Hepatocyte (in vitro differentiated cells): ENCODE data around the gene SRP19. TPM values are rescaled to one million over a fixed set of nuclear protein-coding genes. Genes with fewer than 3 reads are reported as not detected.
A peak's percentile ranks its signal among the peaks of the same experiment; 100 is the strongest.

ENCODE experiments used
- DNase-seq: peaks from one replicate; pipeline ENCODE4 v3.0.0-alpha.2; 2016; ENCODE audit warnings: low spot score
- H2AFZ ChIP-seq: fragments of 200-600 bp; sonication (generic); 2 replicates; pipeline ENCODE4 v1.6.0; 2016; ENCODE audit warnings: antibody characterized with exemption, mild to moderate bottlenecking
- H3K27ac ChIP-seq: fragments of 200-600 bp; sonication (generic); 2 replicates; pipeline ENCODE4 v1.5.1; 2016; ENCODE audit warnings: mild to moderate bottlenecking
- H3K27me3 ChIP-seq: fragments of 200-600 bp; sonication (generic); 2 replicates; pipeline ENCODE4 v1.6.1; 2016
- H3K36me3 ChIP-seq: fragments of 200-600 bp; sonication (generic); replicated peaks from 2 replicates; pipeline ENCODE4 v1.5.1; 2016; ENCODE audit warnings: low read depth; ENCODE audit not compliant: insufficient read depth
- H3K4me1 ChIP-seq: fragments of 200-600 bp; sonication (generic); 2 replicates; pipeline ENCODE4 v1.5.1; 2016; ENCODE audit warnings: mild to moderate bottlenecking, moderate library complexity; ENCODE audit not compliant: insufficient read depth
- H3K4me2 ChIP-seq: fragments of 200-600 bp; sonication (generic); 2 replicates; pipeline ENCODE4 v1.6.0; 2016
- H3K4me3 ChIP-seq: fragments of 200-600 bp; sonication (generic); 2 replicates; pipeline ENCODE4 v1.5.1; 2016; ENCODE audit warnings: mild to moderate bottlenecking
- H3K79me2 ChIP-seq: fragments of 200-600 bp; sonication (generic); 2 replicates; pipeline ENCODE4 v1.6.0; 2017; ENCODE audit warnings: mild to moderate bottlenecking
- H3K9me2 ChIP-seq: fragments of 200-600 bp; sonication (generic); replicated peaks from 2 replicates; pipeline ENCODE4 v1.6.0; 2017; ENCODE audit warnings: mild to moderate bottlenecking; ENCODE audit not compliant: insufficient read depth
- H3K9me3 ChIP-seq: fragments of 200-600 bp; sonication (generic); 2 replicates; pipeline ENCODE4 v1.5.1; 2016; ENCODE audit warnings: low read depth, mild to moderate bottlenecking
- H4K20me1 ChIP-seq: fragments of 200-600 bp; sonication (generic); 2 replicates; pipeline ENCODE4 v1.6.0; 2016; ENCODE audit warnings: mild to moderate bottlenecking; ENCODE audit not compliant: insufficient read depth, poor library complexity, severe bottlenecking
- EZH2 ChIP-seq: fragments of 200-600 bp; sonication (generic); IDR thresholded peaks from 2 replicates; pipeline ENCODE4 v1.6.1; 2016; ENCODE audit warnings: antibody characterized with exemption, mild to moderate bottlenecking, borderline replicate concordance
- EZH2phosphoT487 ChIP-seq: fragments of 200-600 bp; sonication (generic); IDR thresholded peaks from one replicate; pipeline ENCODE4 v1.6.1; 2018; ENCODE audit warnings: antibody characterized with exemption, mild to moderate bottlenecking, low read depth, moderate library complexity; ENCODE audit not compliant: unreplicated experiment, severe bottlenecking
- WGBS: methylation state at CpG from one replicate; pipeline ENCODE4 v1.1.6; 2016; ENCODE audit warnings: low lambda C conversion rate; ENCODE audit errors: missing lambda C conversion rate; 5-methylcytosine and 5-hydroxymethylcytosine counted together
- polyA plus RNA-seq: library from polyadenylated mRNA; unstranded; fragments of >200 nt; fragmentation: Nextera tagmentation; extraction: Ambion mirVana; gene quantifications from 2 replicates; pipeline ENCODE4 v1.2.1, GENCODE V29; 2016
- total RNA-seq: library from RNA; depleted of rRNA; stranded (reverse); fragments of >200 nt; gene quantifications from 2 replicates; pipeline ENCODE4 v1.2.3, GENCODE V29; 2014
- TF ChIP-seq, protein P1 (sequence below): fragments of 200-600 bp; sonication (generic); IDR thresholded peaks from 2 replicates; pipeline ENCODE4 v1.5.1; 2016; ENCODE audit warnings: antibody characterized with exemption, mild to moderate bottlenecking; ENCODE audit not compliant: poor library complexity

The SRP19 gene
- total and polyA plus RNA-seq, 2 experiments from 2014 or later, result 151 to 152 TPM

DNA sequence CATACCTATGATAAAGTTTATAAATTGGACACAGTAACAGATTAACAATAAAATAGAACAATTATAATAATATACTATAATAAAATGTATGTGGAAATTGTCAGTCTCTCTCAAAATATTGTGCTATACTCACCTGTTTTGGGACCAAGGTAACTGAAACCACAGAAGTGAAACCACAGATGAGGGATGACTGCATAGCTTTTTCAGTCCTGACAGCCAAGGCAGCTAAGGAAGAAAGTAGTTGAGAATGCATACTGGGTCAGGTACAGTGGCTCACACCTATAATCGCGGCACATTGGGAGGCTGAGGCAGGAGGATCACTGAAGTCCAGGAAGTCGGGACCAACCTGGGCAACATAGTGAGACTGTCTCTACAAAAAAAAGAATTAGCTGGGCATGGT, 8.9 kb downstream of the SRP19 start:
- H3K9me3 ChIP-seq, result no peaks in the 10 kb centered on the region

DNA sequence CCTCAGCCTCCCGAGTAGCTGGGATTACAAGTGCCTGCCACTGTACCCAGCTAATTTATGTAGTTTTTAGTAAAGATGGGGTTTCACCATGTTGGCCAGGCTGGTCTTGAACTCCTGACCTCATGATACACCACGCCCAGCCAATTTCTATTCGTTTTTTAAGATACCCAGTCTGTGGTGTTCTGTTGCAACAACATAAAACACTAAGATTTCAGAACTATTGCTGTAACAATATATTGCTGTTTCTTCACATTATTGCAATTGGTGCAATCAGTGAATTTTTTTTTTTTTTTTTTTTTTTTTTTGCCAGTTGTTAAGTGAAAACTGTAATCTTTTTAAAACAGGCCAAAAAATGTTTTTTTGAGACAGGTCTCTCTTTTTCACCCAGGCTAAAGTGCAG, 9.9 kb downstream of the SRP19 start:
- Histone ChIP-seq H2AFZ (no peak overlapping the region), H3K27me3 (no peaks in the 10 kb centered on the region), H3K4me3 (no peak overlapping the region), H3K9me3 (no peaks in the 10 kb centered on the region), H3K4me1 (no peaks in the 10 kb centered on the region), H4K20me1 (peaks cover 4% of the 10 kb centered on the region), H3K4me2 (no peak overlapping the region), H3K9me2 (no peaks in the 10 kb centered on the region), H3K36me3 (no peaks in the 10 kb centered on the region), H3K27ac (no peak overlapping the region), H3K79me2 (peaks cover 14% of the 10 kb centered on the region)
- TF ChIP-seq EZH2, result no peak
- TF ChIP-seq, protein P1, sequence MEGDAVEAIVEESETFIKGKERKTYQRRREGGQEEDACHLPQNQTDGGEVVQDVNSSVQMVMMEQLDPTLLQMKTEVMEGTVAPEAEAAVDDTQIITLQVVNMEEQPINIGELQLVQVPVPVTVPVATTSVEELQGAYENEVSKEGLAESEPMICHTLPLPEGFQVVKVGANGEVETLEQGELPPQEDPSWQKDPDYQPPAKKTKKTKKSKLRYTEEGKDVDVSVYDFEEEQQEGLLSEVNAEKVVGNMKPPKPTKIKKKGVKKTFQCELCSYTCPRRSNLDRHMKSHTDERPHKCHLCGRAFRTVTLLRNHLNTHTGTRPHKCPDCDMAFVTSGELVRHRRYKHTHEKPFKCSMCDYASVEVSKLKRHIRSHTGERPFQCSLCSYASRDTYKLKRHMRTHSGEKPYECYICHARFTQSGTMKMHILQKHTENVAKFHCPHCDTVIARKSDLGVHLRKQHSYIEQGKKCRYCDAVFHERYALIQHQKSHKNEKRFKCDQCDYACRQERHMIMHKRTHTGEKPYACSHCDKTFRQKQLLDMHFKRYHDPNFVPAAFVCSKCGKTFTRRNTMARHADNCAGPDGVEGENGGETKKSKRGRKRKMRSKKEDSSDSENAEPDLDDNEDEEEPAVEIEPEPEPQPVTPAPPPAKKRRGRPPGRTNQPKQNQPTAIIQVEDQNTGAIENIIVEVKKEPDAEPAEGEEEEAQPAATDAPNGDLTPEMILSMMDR, result no peak
- no peak for TF ChIP-seq EZH2phosphoT487
- no peak for DNase-seq
- WGBS, result 61% methylated on average over 3 of the region's 3 CpGs

More for the DNA sequence above, 8.9 kb downstream of the SRP19 start:
- H3K27me3 ChIP-seq, result no peaks in the 10 kb centered on the region
- 98% methylated on average over 3 of the region's 3 CpGs for WGBS
- DNase-seq, result no peak
- TF ChIP-seq, protein P1, result no peak
- TF ChIP-seq EZH2phosphoT487 (no peak), EZH2 (no peak)
- H4K20me1 ChIP-seq, result peaks cover 6% of the 10 kb centered on the region
- H3K4me2 ChIP-seq, result no peak overlapping the region
- H2AFZ ChIP-seq, result no peak overlapping the region
- no peak overlapping the region for H3K27ac ChIP-seq
- no peaks in the 10 kb centered on the region for H3K36me3 ChIP-seq
- H3K79me2 ChIP-seq, result peaks cover 19% of the 10 kb centered on the region
- no peaks in the 10 kb centered on the region for H3K9me2 ChIP-seq
- no peaks in the 10 kb centered on the region for H3K4me1 ChIP-seq
- no peak overlapping the region for H3K4me3 ChIP-seq

GRCh38 chr5:112876362-112876761, 15.3 kb downstream of the SRP19 start:
- H3K36me3 ChIP-seq, result no peaks in the 10 kb centered on the region
- TF ChIP-seq EZH2 (no peak), EZH2phosphoT487 (no peak)
- TF ChIP-seq, protein P1, result no peak
- H4K20me1 ChIP-seq, result no peaks in the 10 kb centered on the region
- no peak overlapping the region for H2AFZ ChIP-seq
- H3K4me2 ChIP-seq, result no peak overlapping the region
- no peaks in the 10 kb centered on the region for H3K27me3 ChIP-seq
- no peaks in the 10 kb centered on the region for H3K9me3 ChIP-seq
- H3K4me1 ChIP-seq, result peaks cover 11% of the 10 kb centered on the region
- H3K4me3 ChIP-seq, result no peak overlapping the region
- no peak for DNase-seq
- H3K27ac ChIP-seq, result no peak overlapping the region
- WGBS, result 72% methylated on average over 2 of the region's 2 CpGs
- no peaks in the 10 kb centered on the region for H3K9me2 ChIP-seq
- H3K79me2 ChIP-seq, result peaks cover 7% of the 10 kb centered on the region

DNA sequence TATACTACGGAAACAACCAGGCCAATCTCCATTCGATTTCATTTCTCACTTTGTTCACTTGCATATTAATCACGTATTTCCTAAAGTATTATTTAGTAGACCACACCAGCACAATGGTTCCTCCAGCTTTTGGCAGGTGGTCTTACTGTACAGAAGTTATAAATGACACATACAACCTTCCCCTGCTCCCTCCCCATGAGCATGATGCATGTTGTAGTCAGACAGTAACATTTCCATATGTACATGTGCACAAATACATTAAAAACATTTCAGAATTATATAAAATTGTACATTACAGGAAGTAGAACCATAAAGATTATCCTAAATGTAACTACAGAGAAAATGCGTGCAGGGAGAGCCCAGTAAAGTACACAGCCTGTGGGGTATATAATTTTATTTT, 17.0 kb downstream of the SRP19 start:
- no peaks in the 10 kb centered on the region for H3K9me3 ChIP-seq
- no peak overlapping the region for H3K4me2 ChIP-seq
- no peak overlapping the region for H2AFZ ChIP-seq
- TF ChIP-seq EZH2 (no peak), EZH2phosphoT487 (no peak)
- TF ChIP-seq, protein P1, result no peak
- H3K27me3 ChIP-seq, result no peaks in the 10 kb centered on the region
- peaks cover 7% of the 10 kb centered on the region for H3K79me2 ChIP-seq
- 66% methylated on average over 4 of the region's 4 CpGs for WGBS
- no peaks in the 10 kb centered on the region for H3K9me2 ChIP-seq
- H4K20me1 ChIP-seq, result no peaks in the 10 kb centered on the region
- H3K27ac ChIP-seq, result peak overlapping the region; percentile 43
- no peak overlapping the region for H3K4me3 ChIP-seq
- H3K36me3 ChIP-seq, result no peaks in the 10 kb centered on the region
- peaks cover 11% of the 10 kb centered on the region for H3K4me1 ChIP-seq
- DNase-seq, result no peak
